Suprapubic skin (tissue), 4 donors: Measurements from ENCODE around the gene ZNF490. TPM values are rescaled to one million over a fixed set of nuclear protein-coding genes. Genes with fewer than 3 reads are reported as not detected.

Experiments
- DNase-seq, 2 donors: peaks; one replicate each; pipeline ENCODE4 v3.0.0-alpha.2; 2019; ENCODE audit warnings: low spot score in 2 of 2
- H3K27ac ChIP-seq: fragments of 200-600 bp; sonication (generic); one replicate; pipeline ENCODE4 v1.5.1; 2019
- H3K27me3 ChIP-seq: fragments of 200-600 bp; sonication (generic); one replicate; pipeline ENCODE4 v1.5.1; 2019
- H3K36me3 ChIP-seq: fragments of 200-600 bp; sonication (generic); one replicate; pipeline ENCODE4 v1.5.1; 2019
- H3K4me1 ChIP-seq: fragments of 200-600 bp; sonication (generic); one replicate; pipeline ENCODE4 v1.5.1; 2019
- H3K4me3 ChIP-seq: fragments of 200-600 bp; sonication (generic); one replicate; pipeline ENCODE4 v1.5.1; 2019; ENCODE audit warnings: mild to moderate bottlenecking
- H3K9me3 ChIP-seq: fragments of 200-600 bp; sonication (generic); one replicate; pipeline ENCODE4 v1.5.1; 2019
- EP300 ChIP-seq: sonication (generic); formaldehyde crosslinking; IDR thresholded peaks from one replicate; pipeline ENCODE4 v1.6.1; 2017; ENCODE audit warnings: antibody characterized with exemption
- POLR2A ChIP-seq, 2 donors: fragments of 450-650 bp; IDR thresholded peaks; one replicate each; pipeline ENCODE4 v1.6.1; 2017; ENCODE audit warnings: antibody characterized with exemption in 2 of 2, mild to moderate bottlenecking in 2 of 2, moderate library complexity in 2 of 2
- POLR2AphosphoS5 ChIP-seq, 3 donors: sonication (generic); formaldehyde crosslinking; IDR thresholded peaks; one replicate each; pipeline ENCODE4 v1.6.1; 2017; ENCODE audit warnings: antibody characterized with exemption in 3 of 3
- WGBS: methylation state at CpG from one replicate; pipeline ENCODE4 v1.1.5; 2018; 5-methylcytosine and 5-hydroxymethylcytosine counted together
- total RNA-seq, 4 donors: library from RNA; depleted of rRNA; stranded (reverse); fragments of >200 nt; gene quantifications; one replicate each; pipeline ENCODE4 v1.1.0, GENCODE V29; 2016
- TF ChIP-seq, protein P1 (sequence below), 2 donors: fragments of 200-600 bp in 1 of 2; fragments of 450-650 bp in 1 of 2; sonication (generic) in 1 of 2; IDR thresholded peaks; one replicate each; pipeline ENCODE4 v1.5.1; 2016 to 2019; ENCODE audit warnings: antibody characterized with exemption in 2 of 2, mild to moderate bottlenecking in 1 of 2, moderate library complexity in 1 of 2

ZNF490 gene
- total RNA-seq, 4 donors from 2014 or later, result 5.0 to 9.3 (median 7.0) TPM

DNA sequence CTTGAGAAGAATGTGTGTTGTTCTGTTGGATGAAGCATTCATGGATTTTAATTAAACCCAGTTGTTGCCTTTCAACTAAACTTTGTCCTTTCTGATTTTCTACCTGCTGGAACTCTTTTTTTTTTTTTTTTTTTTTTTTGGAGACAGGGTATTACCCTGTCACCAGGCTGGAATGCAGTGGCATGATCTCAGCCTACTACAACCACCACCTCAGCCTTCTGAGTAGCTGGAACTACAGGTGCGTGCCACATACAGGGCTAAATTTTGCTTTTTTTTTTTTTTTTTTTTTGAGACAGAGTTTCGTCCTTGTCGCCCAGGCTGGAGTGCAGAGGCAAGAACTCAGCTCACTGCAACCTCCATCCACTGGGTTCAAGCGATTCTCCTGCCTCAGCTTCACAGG lies 7.0 kb upstream of the ZNF490 start:
- WGBS, result 98% methylated on average over 4 of the region's 4 CpGs
- no peaks in the 10 kb centered on the region for H3K27me3 ChIP-seq
- TF ChIP-seq, protein P1, sequence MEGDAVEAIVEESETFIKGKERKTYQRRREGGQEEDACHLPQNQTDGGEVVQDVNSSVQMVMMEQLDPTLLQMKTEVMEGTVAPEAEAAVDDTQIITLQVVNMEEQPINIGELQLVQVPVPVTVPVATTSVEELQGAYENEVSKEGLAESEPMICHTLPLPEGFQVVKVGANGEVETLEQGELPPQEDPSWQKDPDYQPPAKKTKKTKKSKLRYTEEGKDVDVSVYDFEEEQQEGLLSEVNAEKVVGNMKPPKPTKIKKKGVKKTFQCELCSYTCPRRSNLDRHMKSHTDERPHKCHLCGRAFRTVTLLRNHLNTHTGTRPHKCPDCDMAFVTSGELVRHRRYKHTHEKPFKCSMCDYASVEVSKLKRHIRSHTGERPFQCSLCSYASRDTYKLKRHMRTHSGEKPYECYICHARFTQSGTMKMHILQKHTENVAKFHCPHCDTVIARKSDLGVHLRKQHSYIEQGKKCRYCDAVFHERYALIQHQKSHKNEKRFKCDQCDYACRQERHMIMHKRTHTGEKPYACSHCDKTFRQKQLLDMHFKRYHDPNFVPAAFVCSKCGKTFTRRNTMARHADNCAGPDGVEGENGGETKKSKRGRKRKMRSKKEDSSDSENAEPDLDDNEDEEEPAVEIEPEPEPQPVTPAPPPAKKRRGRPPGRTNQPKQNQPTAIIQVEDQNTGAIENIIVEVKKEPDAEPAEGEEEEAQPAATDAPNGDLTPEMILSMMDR (IDR thresholded peaks at IDR 0.05), result no peak
- TF ChIP-seq POLR2A (IDR thresholded peaks at IDR 0.05) (no peak), POLR2AphosphoS5 (IDR thresholded peaks at IDR 0.05) (no peak), EP300 (no peak)
- no peaks in the 10 kb centered on the region for H3K9me3 ChIP-seq
- no peak overlapping the region for H3K27ac ChIP-seq
- no peak overlapping the region for H3K4me3 ChIP-seq
- peaks cover 15% of the 10 kb centered on the region for H3K4me1 ChIP-seq
- DNase-seq, result no peak
- H3K36me3 ChIP-seq, result peaks cover 12% of the 10 kb centered on the region

DNA sequence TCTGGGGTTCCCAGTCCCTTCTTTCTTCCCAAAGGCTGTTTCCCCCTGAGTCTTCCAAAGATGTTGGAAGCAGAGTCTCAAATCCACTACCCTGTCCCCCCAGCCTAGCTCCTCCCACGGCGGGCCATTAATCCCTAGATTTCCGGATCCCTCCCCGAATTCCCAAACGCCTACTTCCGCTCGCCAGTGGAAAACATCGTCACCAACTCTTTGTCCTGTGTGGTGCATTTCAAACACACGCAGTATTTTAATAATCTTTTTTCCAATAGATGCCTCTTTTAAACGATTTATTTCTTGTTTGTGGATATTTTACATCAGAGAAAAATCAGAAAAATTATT lies 717 bp upstream of the ZNF490 start:
- TF ChIP-seq POLR2A (IDR thresholded peaks at IDR 0.05) (peak in 1 of 2 donors; percentile 17), EP300 (no peak)
- DNase-seq, result peak; percentile 90
- Histone ChIP-seq H3K36me3 (peaks cover 7% of the 10 kb centered on the region), H3K27ac (peak overlapping the region; percentile 99), H3K4me3 (peak overlapping the region; percentile 99), H3K27me3 (no peaks in the 10 kb centered on the region), H3K9me3 (no peaks in the 10 kb centered on the region), H3K4me1 (peaks cover 38% of the 10 kb centered on the region)
- 0% methylated on average over 10 of the region's 10 CpGs for WGBS

DNA sequence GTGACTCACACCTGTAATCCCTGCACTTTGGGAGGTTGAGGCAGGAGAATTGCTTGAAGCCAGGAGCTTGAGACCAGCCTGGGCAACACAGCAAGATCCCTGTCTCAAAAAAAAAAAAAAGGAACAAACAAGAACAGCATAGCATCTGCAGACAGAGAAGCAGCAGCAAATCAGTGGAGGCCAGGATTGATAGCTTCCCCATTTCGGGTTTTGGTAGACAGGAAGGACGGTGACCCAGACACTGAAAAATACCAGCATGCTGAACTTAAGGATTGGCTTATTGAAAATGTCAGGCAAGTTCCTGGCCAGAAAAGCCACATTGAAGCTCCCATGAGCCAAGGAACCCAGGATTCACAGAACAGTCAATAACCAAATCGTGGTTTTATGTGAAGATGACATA lies 3.0 kb downstream of the ZNF490 start:
- no peaks in the 10 kb centered on the region for H3K27me3 ChIP-seq
- DNase-seq, result no peak
- no peak overlapping the region for H3K27ac ChIP-seq
- H3K9me3 ChIP-seq, result no peaks in the 10 kb centered on the region
- WGBS, result 89% methylated on average over 3 of the region's 3 CpGs
- H3K36me3 ChIP-seq, result peaks cover 8% of the 10 kb centered on the region
- no peak overlapping the region for H3K4me3 ChIP-seq
- TF ChIP-seq EP300 (no peak), POLR2A (IDR thresholded peaks at IDR 0.05) (no peak), POLR2AphosphoS5 (IDR thresholded peaks at IDR 0.05) (no peak)
- TF ChIP-seq, protein P1 (IDR thresholded peaks at IDR 0.05), result no peak
- peaks cover 23% of the 10 kb centered on the region for H3K4me1 ChIP-seq

DNA sequence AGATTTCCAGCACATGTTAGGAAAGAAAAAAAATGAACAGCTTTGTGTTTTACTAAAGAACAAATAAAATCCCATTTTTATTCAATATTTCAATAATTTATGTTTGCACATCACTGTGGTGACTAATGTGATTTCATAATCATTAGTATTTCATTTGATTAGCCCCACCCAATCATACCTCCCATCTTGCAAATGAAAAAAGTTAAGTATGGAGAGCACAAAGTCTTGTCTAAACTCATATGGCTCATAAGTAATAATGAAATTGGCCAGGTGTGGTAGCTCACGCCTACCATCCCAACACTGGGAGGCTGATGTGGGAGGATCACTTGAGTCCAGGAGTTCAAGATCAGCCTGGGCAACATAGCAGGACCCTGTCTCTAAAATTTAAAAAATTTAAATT lies 3.8 kb downstream of the ZNF490 start:
- peaks cover 14% of the 10 kb centered on the region for H3K36me3 ChIP-seq
- H3K4me3 ChIP-seq, result no peak overlapping the region
- no peak for DNase-seq
- no peaks in the 10 kb centered on the region for H3K9me3 ChIP-seq
- no peak overlapping the region for H3K27ac ChIP-seq
- no peaks in the 10 kb centered on the region for H3K27me3 ChIP-seq
- peaks cover 16% of the 10 kb centered on the region for H3K4me1 ChIP-seq
- 88% methylated on average over 1 of the region's 1 CpG for WGBS
- TF ChIP-seq EP300 (no peak), POLR2AphosphoS5 (IDR thresholded peaks at IDR 0.05) (no peak), POLR2A (IDR thresholded peaks at IDR 0.05) (no peak)
- TF ChIP-seq, protein P1 (IDR thresholded peaks at IDR 0.05), result no peak

DNA sequence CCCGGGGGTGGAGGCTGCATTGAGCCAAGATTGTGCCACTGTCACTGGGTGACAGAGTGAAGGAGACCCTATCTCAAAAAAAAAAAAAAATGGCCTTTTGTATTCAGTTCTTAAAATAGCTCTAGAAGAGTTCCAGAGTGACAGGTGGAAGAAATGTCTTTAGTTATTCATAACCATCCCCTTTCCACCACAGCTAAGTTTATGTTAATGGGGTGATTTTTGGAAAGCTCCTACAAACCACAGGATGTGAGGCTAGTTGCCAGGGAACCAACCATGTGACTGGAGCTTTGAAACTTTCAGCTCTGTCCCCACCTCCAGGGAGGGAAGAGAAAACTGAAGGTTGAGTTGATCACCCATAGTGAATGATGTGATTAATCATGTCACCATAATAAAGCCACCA lies 6.9 kb downstream of the ZNF490 start:
- Histone ChIP-seq H3K27me3 (no peaks in the 10 kb centered on the region), H3K4me3 (no peak overlapping the region), H3K9me3 (no peaks in the 10 kb centered on the region), H3K27ac (no peak overlapping the region), H3K4me1 (no peaks in the 10 kb centered on the region), H3K36me3 (peaks cover 22% of the 10 kb centered on the region)
- DNase-seq, result no peak
- WGBS, result 97% methylated on average over 1 of the region's 1 CpG
- TF ChIP-seq EP300 (no peak), POLR2A (IDR thresholded peaks at IDR 0.05) (no peak), POLR2AphosphoS5 (IDR thresholded peaks at IDR 0.05) (no peak)
- TF ChIP-seq, protein P1 (IDR thresholded peaks at IDR 0.05), result no peak

DNA sequence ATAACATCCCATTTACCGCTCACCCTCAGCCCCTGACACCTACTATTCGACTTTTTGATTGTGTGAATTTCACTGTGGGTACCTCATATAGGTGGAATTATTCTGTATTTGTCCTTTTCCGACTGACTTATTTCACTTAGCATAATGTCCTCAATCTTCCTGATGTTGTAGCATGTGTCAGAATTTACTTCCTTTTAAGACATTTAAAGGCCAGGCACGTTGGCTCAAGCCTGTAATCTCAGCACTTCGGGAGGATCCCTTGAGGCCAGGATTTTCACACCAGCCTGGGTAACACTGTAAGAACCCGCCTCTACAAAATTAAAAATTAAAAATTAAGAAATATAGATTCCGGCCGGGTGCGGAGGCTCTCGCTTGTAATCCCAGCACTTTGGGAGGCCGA lies 13.0 kb downstream of the ZNF490 start:
- Histone ChIP-seq H3K4me1 (no peaks in the 10 kb centered on the region), H3K9me3 (no peaks in the 10 kb centered on the region), H3K36me3 (peaks cover 24% of the 10 kb centered on the region), H3K27ac (no peak overlapping the region), H3K27me3 (no peaks in the 10 kb centered on the region), H3K4me3 (no peak overlapping the region)
- WGBS, result 85% methylated on average over 11 of the region's 11 CpGs
- DNase-seq, result no peak
- TF ChIP-seq POLR2A (IDR thresholded peaks at IDR 0.05) (no peak), EP300 (no peak), POLR2AphosphoS5 (IDR thresholded peaks at IDR 0.05) (no peak)
- TF ChIP-seq, protein P1 (IDR thresholded peaks at IDR 0.05), result no peak
